ENCODE data around the gene HADHB.
"Not testable (repeated sequence)": the region's sequence is repeated elsewhere in the genome, so short reads cannot be mapped to it uniquely, and the experiment has no call there.

HADHB gene

GRCh38 chr2:26331321-26331720, 86.6 kb downstream of the HADHB start:
- not testable (repeated sequence) for DNase-seq

GRCh38 chr2:26333293-26333692, 88.6 kb downstream of the HADHB start:
- no peak for DNase-seq

- no peak for DNase-seq
These were observed 90.5 kb downstream of the HADHB start for GRCh38 chr2:26335231-26335630.

- no peak for DNase-seq
These were observed 92.0 kb downstream of the HADHB start for GRCh38 chr2:26336719-26337118.

GRCh38 chr2:26337298-26337697, 92.6 kb downstream of the HADHB start:
- DNase-seq, result no peak
